ENCODE results near the gene LRRC70.

Gene LRRC70

DNA sequence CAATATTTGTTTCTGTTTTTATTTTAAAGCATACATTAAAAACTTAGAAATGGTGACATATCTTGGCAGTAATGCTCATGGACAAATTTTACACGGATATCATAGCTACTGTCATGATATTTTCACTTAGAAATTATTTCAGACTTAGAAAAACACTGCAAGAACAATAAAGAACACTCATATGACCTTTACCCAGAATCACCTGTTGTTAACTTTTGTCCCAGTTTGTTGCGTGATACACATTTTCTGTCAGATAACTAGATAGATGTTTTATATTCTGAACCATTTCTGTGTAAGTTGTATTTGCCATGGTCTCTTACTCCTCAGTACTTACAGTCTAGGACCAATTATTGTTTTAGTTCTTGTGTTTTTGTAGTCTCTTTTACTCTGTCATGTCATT lies 3.6 kb upstream of the LRRC70 start:
- no peak overlapping the region for H3K27ac ChIP-seq
- no peaks in the 10 kb centered on the region for H3K9me3 ChIP-seq
- TF ChIP-seq, protein P1, sequence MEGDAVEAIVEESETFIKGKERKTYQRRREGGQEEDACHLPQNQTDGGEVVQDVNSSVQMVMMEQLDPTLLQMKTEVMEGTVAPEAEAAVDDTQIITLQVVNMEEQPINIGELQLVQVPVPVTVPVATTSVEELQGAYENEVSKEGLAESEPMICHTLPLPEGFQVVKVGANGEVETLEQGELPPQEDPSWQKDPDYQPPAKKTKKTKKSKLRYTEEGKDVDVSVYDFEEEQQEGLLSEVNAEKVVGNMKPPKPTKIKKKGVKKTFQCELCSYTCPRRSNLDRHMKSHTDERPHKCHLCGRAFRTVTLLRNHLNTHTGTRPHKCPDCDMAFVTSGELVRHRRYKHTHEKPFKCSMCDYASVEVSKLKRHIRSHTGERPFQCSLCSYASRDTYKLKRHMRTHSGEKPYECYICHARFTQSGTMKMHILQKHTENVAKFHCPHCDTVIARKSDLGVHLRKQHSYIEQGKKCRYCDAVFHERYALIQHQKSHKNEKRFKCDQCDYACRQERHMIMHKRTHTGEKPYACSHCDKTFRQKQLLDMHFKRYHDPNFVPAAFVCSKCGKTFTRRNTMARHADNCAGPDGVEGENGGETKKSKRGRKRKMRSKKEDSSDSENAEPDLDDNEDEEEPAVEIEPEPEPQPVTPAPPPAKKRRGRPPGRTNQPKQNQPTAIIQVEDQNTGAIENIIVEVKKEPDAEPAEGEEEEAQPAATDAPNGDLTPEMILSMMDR (IDR thresholded peaks at IDR 0.05): no peak
- no peaks in the 10 kb centered on the region for H3K36me3 ChIP-seq
- H3K4me1 ChIP-seq (ENCODE audit: control insufficient read depth in 1 of 2, insufficient read depth in 1 of 2, low read depth in 1 of 2, low read length in 1 of 2): peaks cover 16 to 26% of the 10 kb centered on the region in 2 experiments
- no peaks in the 10 kb centered on the region for H3K27me3 ChIP-seq
- H3K4me3 ChIP-seq (ENCODE audit: low read depth in 1 of 2, low read length in 1 of 2): no peak overlapping the region

DNA sequence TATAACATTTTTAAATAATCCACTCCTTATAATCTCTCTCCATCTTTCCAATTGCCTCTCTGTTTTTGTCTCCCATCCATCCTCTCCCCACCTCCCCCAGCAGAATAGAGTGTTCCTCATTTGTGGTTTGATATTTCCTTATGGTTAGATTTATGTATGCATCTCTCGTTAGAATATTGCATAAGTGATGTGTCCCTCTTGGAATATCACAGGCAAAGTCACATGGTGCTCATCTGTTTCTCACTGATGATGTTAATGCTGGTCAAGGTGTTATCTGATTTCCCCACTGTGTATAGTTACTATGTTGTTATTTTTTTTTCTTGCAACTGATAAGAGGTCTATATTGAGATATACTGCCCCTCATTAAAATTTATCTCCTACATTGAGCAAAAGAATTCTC lies 3.1 kb upstream of the LRRC70 start:
- TF ChIP-seq, protein P1 (IDR thresholded peaks at IDR 0.05): no peak
- H3K9me3 ChIP-seq: no peaks in the 10 kb centered on the region

DNA sequence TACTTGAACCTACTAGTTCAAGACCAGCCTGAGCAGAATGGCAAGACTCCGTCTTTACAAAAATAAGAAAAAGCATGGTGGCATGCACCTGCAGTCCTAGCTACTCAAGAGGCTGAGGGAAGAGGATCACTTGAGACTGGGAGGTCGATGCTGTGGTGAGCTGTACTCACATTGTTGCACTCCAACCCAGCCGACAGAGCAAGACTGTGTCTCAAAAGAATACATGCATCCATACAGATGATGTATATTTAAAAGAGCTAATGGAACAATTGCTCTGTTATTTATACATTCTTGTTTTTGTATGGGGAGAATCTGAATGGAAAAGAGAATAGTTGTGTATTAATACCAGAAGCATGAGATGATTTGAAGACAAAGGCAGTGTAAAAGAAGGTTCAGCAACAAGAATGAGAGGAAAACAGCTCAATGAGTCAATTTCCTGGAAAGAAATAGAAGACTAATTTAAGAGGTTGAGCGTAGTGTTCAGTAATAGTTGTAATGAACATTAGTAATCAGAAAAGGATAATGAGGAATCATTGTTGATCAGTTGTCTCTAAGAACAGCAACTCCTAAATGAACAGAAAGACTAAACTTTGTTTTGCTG lies 1.9 kb upstream of the LRRC70 start:
- H3K27ac ChIP-seq: no peak overlapping the region
- TF ChIP-seq, protein P1 (IDR thresholded peaks at IDR 0.05): no peak
- H3K27me3 ChIP-seq: no peaks in the 10 kb centered on the region
- H3K4me1 ChIP-seq (ENCODE audit: control insufficient read depth in 1 of 2, insufficient read depth in 1 of 2, low read depth in 1 of 2, low read length in 1 of 2): peaks cover 25 to 38% of the 10 kb centered on the region in 2 experiments
- no peak overlapping the region for H3K4me3 ChIP-seq (ENCODE audit: low read depth in 1 of 2, low read length in 1 of 2)
- no peaks in the 10 kb centered on the region for H3K9me3 ChIP-seq
- H3K36me3 ChIP-seq: no peaks in the 10 kb centered on the region

More for the DNA sequence above, 3.1 kb upstream of the LRRC70 start:
- no peak overlapping the region for H3K27ac ChIP-seq
- H3K4me3 ChIP-seq (ENCODE audit: low read depth in 1 of 2, low read length in 1 of 2): no peak overlapping the region
- H3K4me1 ChIP-seq (ENCODE audit: control insufficient read depth in 1 of 2, insufficient read depth in 1 of 2, low read depth in 1 of 2, low read length in 1 of 2): peaks cover 17 to 26% of the 10 kb centered on the region in 2 experiments
- no peaks in the 10 kb centered on the region for H3K36me3 ChIP-seq
- no peaks in the 10 kb centered on the region for H3K27me3 ChIP-seq

DNA sequence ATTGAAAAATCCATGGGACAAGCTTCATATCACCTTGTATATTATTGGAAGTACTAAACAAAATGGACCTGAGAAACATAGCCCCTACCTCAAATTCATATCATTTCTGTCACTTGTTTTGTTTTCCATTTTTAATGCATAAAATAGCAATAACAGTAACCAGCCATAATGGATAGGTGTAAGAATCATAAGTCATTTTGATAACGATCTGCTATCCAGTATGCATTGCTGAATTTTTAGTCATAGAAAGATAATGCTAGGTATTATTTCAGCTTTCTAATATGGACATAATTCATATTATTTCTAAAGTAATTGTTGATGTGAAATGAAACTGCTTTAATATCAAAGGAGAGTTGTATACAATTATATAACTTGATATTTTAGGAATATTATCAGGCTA lies 1.1 kb upstream of the LRRC70 start:
- Histone ChIP-seq H3K27ac (no peak overlapping the region), H3K36me3 (no peaks in the 10 kb centered on the region), H3K9me3 (no peaks in the 10 kb centered on the region), H3K4me3 (ENCODE audit: low read depth in 1 of 2, low read length in 1 of 2) (no peak overlapping the region), H3K4me1 (ENCODE audit: control insufficient read depth in 1 of 2, insufficient read depth in 1 of 2, low read depth in 1 of 2, low read length in 1 of 2) (peaks cover 25 to 37% of the 10 kb centered on the region in 2 experiments), H3K27me3 (no peaks in the 10 kb centered on the region)
- TF ChIP-seq, protein P1 (IDR thresholded peaks at IDR 0.05): no peak

DNA sequence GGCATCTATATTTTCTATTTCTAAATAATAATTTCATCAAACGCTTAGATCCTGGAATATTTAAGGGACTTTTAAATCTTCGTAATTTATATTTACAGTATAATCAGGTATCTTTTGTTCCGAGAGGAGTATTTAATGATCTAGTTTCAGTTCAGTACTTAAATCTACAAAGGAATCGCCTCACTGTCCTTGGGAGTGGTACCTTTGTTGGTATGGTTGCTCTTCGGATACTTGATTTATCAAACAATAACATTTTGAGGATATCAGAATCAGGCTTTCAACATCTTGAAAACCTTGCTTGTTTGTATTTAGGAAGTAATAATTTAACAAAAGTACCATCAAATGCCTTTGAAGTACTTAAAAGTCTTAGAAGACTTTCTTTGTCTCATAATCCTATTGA lies 1.1 kb downstream of the LRRC70 start:
- Histone ChIP-seq H3K9me3 (no peaks in the 10 kb centered on the region), H3K4me1 (ENCODE audit: control insufficient read depth in 1 of 2, insufficient read depth in 1 of 2, low read depth in 1 of 2, low read length in 1 of 2) (peaks cover 29 to 31% of the 10 kb centered on the region in 2 experiments), H3K4me3 (ENCODE audit: low read depth in 1 of 2, low read length in 1 of 2) (no peak overlapping the region), H3K27ac (no peak overlapping the region), H3K27me3 (no peaks in the 10 kb centered on the region), H3K36me3 (no peaks in the 10 kb centered on the region)
- TF ChIP-seq, protein P1 (IDR thresholded peaks at IDR 0.05): no peak

All from neutrophil (primary cell).